ENCODE data around the gene HIPK1.

DNA sequence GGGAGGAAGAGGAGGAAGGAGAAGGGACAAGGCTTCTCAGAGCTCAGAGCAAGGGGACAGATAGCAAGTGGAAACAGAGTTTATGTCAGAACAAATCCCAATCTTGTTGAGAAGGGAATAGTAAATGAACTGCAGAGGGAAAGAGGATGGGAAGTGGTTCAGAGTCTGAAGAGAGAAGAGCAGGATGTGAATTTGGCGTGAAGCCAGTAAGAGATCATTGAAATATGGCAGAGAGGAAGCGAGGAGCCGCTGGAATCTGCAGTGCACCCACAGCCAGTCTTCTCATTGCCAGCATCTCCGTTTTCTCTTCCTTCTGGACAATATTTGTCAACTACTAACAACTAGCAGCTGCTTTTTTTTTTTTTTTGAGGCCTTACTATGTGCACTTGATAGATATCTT, 69.2 kb downstream of the HIPK1 start:
- no peak for TF ChIP-seq WRNIP1 (IDR thresholded peaks at IDR 0.05; ENCODE audit: borderline replicate concordance, low read depth, low read length)
- no peak for TF ChIP-seq GABPA (IDR thresholded peaks at IDR 0.05; ENCODE audit: low read depth)
- TF ChIP-seq, protein P1, sequence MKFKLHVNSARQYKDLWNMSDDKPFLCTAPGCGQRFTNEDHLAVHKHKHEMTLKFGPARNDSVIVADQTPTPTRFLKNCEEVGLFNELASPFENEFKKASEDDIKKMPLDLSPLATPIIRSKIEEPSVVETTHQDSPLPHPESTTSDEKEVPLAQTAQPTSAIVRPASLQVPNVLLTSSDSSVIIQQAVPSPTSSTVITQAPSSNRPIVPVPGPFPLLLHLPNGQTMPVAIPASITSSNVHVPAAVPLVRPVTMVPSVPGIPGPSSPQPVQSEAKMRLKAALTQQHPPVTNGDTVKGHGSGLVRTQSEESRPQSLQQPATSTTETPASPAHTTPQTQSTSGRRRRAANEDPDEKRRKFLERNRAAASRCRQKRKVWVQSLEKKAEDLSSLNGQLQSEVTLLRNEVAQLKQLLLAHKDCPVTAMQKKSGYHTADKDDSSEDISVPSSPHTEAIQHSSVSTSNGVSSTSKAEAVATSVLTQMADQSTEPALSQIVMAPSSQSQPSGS (IDR thresholded peaks at IDR 0.05; ENCODE audit: low read length): no peak
- no peak for TF ChIP-seq ELK1 (IDR thresholded peaks at IDR 0.05; ENCODE audit: low read depth, low read length)
- no peak for TF ChIP-seq CTCF (IDR thresholded peaks at IDR 0.05 in 2 of 3, conservative IDR thresholded peaks at IDR 0.05 in 1 of 3; ENCODE audit: control insufficient read depth in 2 of 3, extremely low read depth in 1 of 3, insufficient read depth in 1 of 3, low read depth in 3 of 3, low read length in 3 of 3)

All from GM12878 (cell line).